Dendritic cell treated with granulocyte-macrophage colony-stimulating factor and Interleukin-4, amounts not matched to agents 40 ng/mL and 50 ng/mL, for 4 days (primary cell): ENCODE measurements around the gene BTN3A1.
"Not testable (repeated sequence)": the region's sequence is repeated elsewhere in the genome, so short reads cannot be mapped to it uniquely, and the experiment has no call there.

ENCODE experiments used
- H3K27ac Mint-ChIP-seq: one replicate; pipeline ENCODE4 v1.8.0; 2022; ENCODE audit warnings: mild to moderate bottlenecking, mixed read lengths
- H3K27me3 Mint-ChIP-seq: one replicate; pipeline ENCODE4 v1.8.0; 2022; ENCODE audit warnings: mild to moderate bottlenecking, mixed read lengths
- H3K36me3 Mint-ChIP-seq: one replicate; pipeline ENCODE4 v1.8.0; 2022; ENCODE audit warnings: low read depth, mixed read lengths
- H3K4me1 Mint-ChIP-seq: one replicate; pipeline ENCODE4 v1.8.0; 2022; ENCODE audit warnings: low read depth, mixed read lengths
- H3K4me3 Mint-ChIP-seq: one replicate; pipeline ENCODE4 v1.8.0; 2022; ENCODE audit warnings: mild to moderate bottlenecking, moderate library complexity, mixed read lengths
- H3K9me3 Mint-ChIP-seq: one replicate; pipeline ENCODE4 v1.8.0; 2022; ENCODE audit warnings: mixed read lengths
- intact Hi-C: fragments of 100-400 bp; cut with micrococcal nuclease; formaldehyde crosslinking; loops from one replicate; pipeline ENCODE4 v1.15.0; 2022

Gene BTN3A1

GRCh38 chr6:26366504-26366903, 35.6 kb upstream of the BTN3A1 start:
- intact Hi-C loops, result loop anchor here (10.0 kb wide), 1 partner anchor 88 kb away; the partner anchor contains the start of gene BTN2A1
- peaks cover 31% of the 10 kb centered on the region for H3K4me1 Mint-ChIP-seq
- no peak overlapping the region for H3K4me3 Mint-ChIP-seq

GRCh38 chr6:26367114-26367513, 35.0 kb upstream of the BTN3A1 start:
- intact Hi-C loops, result loop anchor here (10.0 kb wide), 1 partner anchor 88 kb away; the partner anchor contains the start of gene BTN2A1
- H3K27me3 Mint-ChIP-seq, result no peaks in the 10 kb centered on the region
- peaks cover 34% of the 10 kb centered on the region for H3K4me1 Mint-ChIP-seq
- no peaks in the 10 kb centered on the region for H3K9me3 Mint-ChIP-seq
- H3K36me3 Mint-ChIP-seq, result peaks cover 16% of the 10 kb centered on the region
- H3K27ac Mint-ChIP-seq, result no peak overlapping the region
- no peak overlapping the region for H3K4me3 Mint-ChIP-seq

More at GRCh38 chr6:26366504-26366903, 35.6 kb upstream of the BTN3A1 start:
- H3K27ac Mint-ChIP-seq, result no peak overlapping the region
- H3K27me3 Mint-ChIP-seq, result no peaks in the 10 kb centered on the region
- H3K9me3 Mint-ChIP-seq, result no peaks in the 10 kb centered on the region
- H3K36me3 Mint-ChIP-seq, result peaks cover 16% of the 10 kb centered on the region

- H3K9me3 Mint-ChIP-seq, intact Hi-C loops, H3K4me3 Mint-ChIP-seq, H3K27ac Mint-ChIP-seq, H3K27me3 Mint-ChIP-seq: not testable (repeated sequence)
- Mint-ChIP-seq H3K36me3 (peaks cover 44% of the 10 kb centered on the region), H3K4me1 (peaks cover 42% of the 10 kb centered on the region)
Observed at GRCh38 chr6:26371813-26372212, 30.3 kb upstream of the BTN3A1 start.

DNA sequence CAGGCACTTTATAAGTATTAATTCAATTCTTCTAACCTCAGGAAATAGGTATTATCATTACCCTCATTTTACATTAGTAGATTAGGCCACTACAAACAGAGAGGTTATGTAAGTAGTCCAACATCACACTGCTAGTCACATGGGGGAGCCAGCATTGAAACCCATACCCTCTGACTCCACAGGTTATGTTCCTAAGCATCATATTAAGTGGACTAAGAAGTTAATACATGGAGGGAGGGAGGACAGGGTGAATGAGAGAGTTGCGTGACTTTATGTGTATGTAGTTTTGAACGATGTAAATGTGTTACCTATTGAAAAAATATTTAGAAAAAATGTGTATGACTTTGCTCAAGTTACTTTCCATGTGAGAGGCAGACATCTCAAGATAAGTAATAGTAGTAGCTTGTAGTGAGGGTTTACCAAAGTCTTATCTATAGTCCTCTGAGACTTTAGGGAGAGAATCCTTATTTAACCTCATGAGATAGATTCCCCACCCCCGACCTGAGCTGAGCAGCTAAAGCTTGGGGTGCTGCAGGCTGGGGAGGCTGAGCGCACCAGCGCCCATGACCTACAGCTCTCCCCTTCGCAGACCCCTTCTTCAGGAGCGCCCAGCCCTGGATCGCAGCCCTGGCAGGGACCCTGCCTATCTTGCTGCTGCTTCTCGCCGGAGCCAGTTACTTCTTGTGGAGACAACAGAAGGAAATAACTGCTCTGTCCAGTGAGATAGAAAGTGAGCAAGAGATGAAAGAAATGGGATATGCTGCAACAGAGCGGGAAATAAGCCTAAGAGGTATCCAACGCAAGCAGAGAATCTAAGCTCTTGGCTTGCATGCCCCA, 29.5 kb upstream of the BTN3A1 start:
- H3K36me3 Mint-ChIP-seq, result peaks cover 44% of the 10 kb centered on the region
- intact Hi-C loops, result no loop called here
- no peaks in the 10 kb centered on the region for H3K27me3 Mint-ChIP-seq
- H3K4me3 Mint-ChIP-seq, result no peak overlapping the region
- no peak overlapping the region for H3K27ac Mint-ChIP-seq
- H3K4me1 Mint-ChIP-seq, result peaks cover 49% of the 10 kb centered on the region
- no peaks in the 10 kb centered on the region for H3K9me3 Mint-ChIP-seq

DNA sequence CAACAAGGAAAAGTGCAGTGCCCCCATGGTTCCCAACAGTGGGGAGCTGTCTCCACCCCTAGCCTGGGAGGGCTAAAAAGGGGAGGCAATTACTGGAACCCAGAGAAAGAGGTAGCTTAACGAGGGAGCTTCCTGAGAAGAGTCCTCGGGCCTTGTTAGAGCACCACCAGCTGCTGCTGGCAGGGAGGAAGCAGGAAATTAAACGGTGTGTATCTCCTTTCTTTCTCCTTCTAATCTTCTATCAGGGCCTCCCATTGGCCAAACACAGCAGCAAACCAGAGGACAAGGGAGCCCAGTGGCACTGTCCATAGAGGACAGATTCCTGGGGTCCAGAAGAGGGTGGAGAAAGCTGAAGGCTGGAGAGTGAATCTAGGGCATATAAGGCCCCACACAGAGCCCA, 26.8 kb upstream of the BTN3A1 start:
- Mint-ChIP-seq H3K36me3 (peaks cover 31% of the 10 kb centered on the region), H3K9me3 (no peaks in the 10 kb centered on the region), H3K27ac (no peak overlapping the region), H3K4me1 (peaks cover 61% of the 10 kb centered on the region), H3K27me3 (no peaks in the 10 kb centered on the region), H3K4me3 (no peak overlapping the region)
- intact Hi-C loops, result no loop called here

GRCh38 chr6:26377719-26378118, 24.4 kb upstream of the BTN3A1 start:
- Mint-ChIP-seq H3K27me3 (no peaks in the 10 kb centered on the region), H3K27ac (peak overlapping the region; percentile 59), H3K4me1 (peaks cover 71% of the 10 kb centered on the region), H3K9me3 (no peaks in the 10 kb centered on the region), H3K36me3 (peaks cover 28% of the 10 kb centered on the region), H3K4me3 (no peak overlapping the region)
- intact Hi-C loops, result no loop called here

DNA sequence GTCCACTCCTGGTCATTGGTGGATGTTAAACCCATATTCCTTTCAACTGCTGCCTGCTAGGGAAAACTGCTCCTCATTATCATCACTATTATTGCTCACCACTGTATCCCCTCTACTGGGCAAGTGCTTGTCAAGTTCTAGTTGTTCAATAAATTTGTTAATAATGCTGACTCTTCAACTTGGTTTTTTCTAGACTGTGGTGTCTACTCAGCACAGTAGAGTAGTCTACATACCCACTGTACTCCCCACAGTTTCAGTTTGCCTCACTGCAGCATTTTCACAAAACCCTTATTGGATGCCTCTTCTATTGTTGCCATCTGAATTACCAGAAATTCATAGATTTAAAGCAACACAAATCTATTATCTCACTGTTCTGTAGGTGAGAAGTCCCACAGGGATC, 23.9 kb upstream of the BTN3A1 start:
- H3K9me3 Mint-ChIP-seq, H3K4me3 Mint-ChIP-seq, H3K27me3 Mint-ChIP-seq, intact Hi-C loops: not testable (repeated sequence)
- peaks cover 73% of the 10 kb centered on the region for H3K4me1 Mint-ChIP-seq
- H3K36me3 Mint-ChIP-seq, result peaks cover 27% of the 10 kb centered on the region
- H3K27ac Mint-ChIP-seq, result peak overlapping the region; percentile 18

GRCh38 chr6:26379292-26379691, 22.8 kb upstream of the BTN3A1 start:
- Mint-ChIP-seq H3K4me1 (peaks cover 77% of the 10 kb centered on the region), H3K9me3 (no peaks in the 10 kb centered on the region), H3K27ac (no peak overlapping the region), H3K27me3 (no peaks in the 10 kb centered on the region), H3K4me3 (no peak overlapping the region), H3K36me3 (peaks cover 24% of the 10 kb centered on the region)
- intact Hi-C loops, result no loop called here

DNA sequence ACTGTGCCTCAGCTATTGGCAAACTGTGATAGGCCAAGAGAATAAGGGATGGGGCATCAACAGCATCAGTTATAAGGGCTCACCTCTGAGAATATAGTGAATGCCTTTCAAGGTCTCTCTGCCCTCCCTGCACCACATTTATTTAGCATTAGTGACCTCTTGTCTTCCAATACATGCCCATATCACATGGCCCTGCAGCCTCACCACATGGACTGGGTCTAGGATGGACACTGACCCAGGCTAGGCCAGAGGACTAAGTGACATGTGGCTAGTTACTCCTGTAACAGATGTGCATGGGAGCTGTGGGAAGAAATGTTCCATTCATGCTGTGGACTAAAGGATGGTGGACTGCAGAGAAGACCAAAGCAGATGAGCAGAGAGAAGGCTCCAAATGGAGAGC, 22.3 kb upstream of the BTN3A1 start:
- Mint-ChIP-seq H3K36me3 (peaks cover 21% of the 10 kb centered on the region), H3K4me3 (no peak overlapping the region), H3K4me1 (peaks cover 76% of the 10 kb centered on the region), H3K27me3 (no peaks in the 10 kb centered on the region), H3K27ac (no peak overlapping the region), H3K9me3 (no peaks in the 10 kb centered on the region)
- intact Hi-C loops, result no loop called here

DNA sequence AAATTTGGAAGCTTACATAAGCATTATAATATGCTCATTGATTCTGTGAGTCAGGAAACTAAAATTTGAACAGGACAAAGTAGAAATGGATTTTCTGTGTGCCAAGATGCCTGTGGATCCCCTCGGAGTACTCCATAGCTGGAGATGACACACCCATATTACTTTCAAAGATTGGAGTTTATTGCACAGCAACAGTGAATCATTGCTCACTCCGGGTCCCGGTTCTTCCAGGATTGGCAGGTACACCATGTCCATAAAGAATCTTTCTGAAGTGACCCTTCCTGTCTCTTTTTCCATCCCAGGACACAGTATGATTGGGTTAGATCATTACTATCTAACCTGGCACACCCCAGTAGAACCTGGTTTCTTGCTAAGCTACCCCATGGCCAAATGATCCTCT, 21.8 kb upstream of the BTN3A1 start:
- intact Hi-C loops, result no loop called here
- Mint-ChIP-seq H3K27me3 (no peaks in the 10 kb centered on the region), H3K4me1 (peaks cover 76% of the 10 kb centered on the region), H3K36me3 (peaks cover 21% of the 10 kb centered on the region), H3K27ac (no peak overlapping the region), H3K9me3 (no peaks in the 10 kb centered on the region), H3K4me3 (no peak overlapping the region)

- peak overlapping the region; percentile 93 for H3K27ac Mint-ChIP-seq
- intact Hi-C loops, result loop anchor here (2.0 kb wide), 1 partner anchor 17 kb away; the partner anchor contains the start of gene BTN3A2
- H3K4me1 Mint-ChIP-seq, result peaks cover 69% of the 10 kb centered on the region
- no peaks in the 10 kb centered on the region for H3K9me3 Mint-ChIP-seq
- H3K4me3 Mint-ChIP-seq, result no peak overlapping the region
- H3K27me3 Mint-ChIP-seq, result no peaks in the 10 kb centered on the region
- H3K36me3 Mint-ChIP-seq, result peaks cover 37% of the 10 kb centered on the region
Observed at GRCh38 chr6:26382121-26382520, 20.0 kb upstream of the BTN3A1 start.

DNA sequence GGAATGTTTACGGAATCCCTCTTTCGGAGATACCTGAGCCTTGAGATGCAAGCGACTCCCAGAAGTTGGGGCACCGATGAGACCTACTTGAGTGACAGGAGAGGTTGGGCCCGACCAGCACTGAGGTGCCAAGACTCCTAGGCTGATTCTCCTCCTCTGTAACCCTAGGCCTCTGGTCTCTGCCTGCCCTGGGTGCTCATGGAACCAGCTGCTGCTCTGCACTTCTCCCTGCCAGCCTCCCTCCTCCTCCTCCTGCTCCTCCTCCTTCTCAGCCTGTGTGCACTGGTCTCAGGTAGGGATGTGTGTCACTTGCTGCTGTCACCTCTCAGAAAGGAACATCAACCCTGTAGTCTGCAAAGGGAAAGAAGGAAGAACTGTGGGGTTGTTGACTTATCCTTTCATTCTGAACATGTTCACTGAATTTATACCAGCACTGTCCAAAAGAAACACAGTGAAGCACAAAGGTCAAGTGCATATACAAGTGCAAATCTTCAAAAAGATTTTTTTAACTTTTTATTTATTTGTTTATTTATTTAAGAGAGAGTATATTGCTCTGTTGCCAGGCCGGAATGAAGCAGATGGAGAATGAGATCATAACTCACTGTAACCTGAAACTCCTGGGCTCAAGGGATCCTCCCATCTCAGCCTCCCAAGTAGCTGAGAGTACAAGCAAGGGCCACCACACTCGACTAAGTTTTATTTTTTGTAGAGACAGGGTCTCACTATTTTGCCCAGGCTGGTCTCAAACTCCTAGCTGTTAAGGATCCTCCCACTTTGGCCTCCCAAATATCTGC, 18.3 kb upstream of the BTN3A1 start:
- peak overlapping the region; percentile 94 for H3K4me3 Mint-ChIP-seq
- peaks cover 54% of the 10 kb centered on the region for H3K36me3 Mint-ChIP-seq
- H3K4me1 Mint-ChIP-seq, result peaks cover 67% of the 10 kb centered on the region
- no peaks in the 10 kb centered on the region for H3K9me3 Mint-ChIP-seq
- H3K27ac Mint-ChIP-seq, result peak overlapping the region; percentile 93
- no peaks in the 10 kb centered on the region for H3K27me3 Mint-ChIP-seq
- intact Hi-C loops, result loop anchor here (2.0 kb wide), 1 partner anchor 19 kb away; the partner anchor contains the start of gene BTN3A2

DNA sequence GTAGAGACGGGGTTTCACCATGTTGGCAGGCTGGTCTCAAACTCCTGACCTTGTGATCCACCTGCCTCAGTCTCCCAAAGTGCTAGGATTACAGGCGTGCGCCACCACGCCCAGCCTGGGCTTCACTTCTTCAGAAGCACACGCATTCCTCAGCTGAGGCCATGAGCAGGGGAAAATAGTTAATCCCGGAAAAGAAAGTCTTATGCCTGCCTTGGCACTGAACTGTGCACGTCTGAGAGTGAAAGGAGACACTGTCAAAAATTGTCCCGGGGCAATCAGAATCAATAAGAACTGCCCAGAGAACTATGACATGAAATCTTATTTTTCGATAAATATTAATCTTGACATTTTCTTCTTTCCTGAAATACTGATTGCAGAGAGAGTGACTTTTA, 16.3 kb upstream of the BTN3A1 start:
- peaks cover 74% of the 10 kb centered on the region for H3K4me1 Mint-ChIP-seq
- H3K27ac Mint-ChIP-seq, result peak overlapping the region; percentile 75
- peaks cover 73% of the 10 kb centered on the region for H3K36me3 Mint-ChIP-seq
- peak overlapping the region; percentile 43 for H3K4me3 Mint-ChIP-seq
- no peaks in the 10 kb centered on the region for H3K27me3 Mint-ChIP-seq
- intact Hi-C loops, result no loop called here
- H3K9me3 Mint-ChIP-seq, result no peaks in the 10 kb centered on the region

DNA sequence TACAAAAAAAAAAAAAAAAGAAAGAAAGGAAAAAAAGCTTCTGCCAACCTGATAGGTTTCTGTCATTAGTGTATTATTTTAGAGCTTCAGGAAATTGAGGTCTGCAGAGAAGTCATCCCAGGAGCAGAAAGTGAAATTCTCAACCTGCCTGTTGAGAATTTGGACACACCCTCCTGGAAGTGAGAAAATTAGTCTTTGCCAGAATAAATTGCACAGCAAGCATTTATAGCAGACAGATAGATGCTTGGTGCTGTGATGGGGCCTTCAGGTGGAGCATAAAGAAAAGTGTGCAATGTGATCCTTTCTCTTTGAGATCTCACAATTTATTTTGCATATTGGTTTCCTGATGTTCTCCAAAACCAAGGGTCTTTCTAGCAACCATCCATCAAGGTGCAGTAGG, 14.5 kb upstream of the BTN3A1 start:
- Mint-ChIP-seq H3K36me3 (peaks cover 91% of the 10 kb centered on the region), H3K27me3 (no peaks in the 10 kb centered on the region), H3K4me3 (no peak overlapping the region), H3K27ac (no peak overlapping the region), H3K4me1 (peaks cover 78% of the 10 kb centered on the region), H3K9me3 (no peaks in the 10 kb centered on the region)
- intact Hi-C loops, result no loop called here
